KOPT-K1 (cell line): ENCODE measurements around the gene RAB1B.

ENCODE experiments used
- H3K27ac ChIP-seq: fragments of 200-600 bp; sonication (generic); 2 replicates; pipeline ENCODE4 v1.5.1; 2016; ENCODE audit warnings: antibody characterized with exemption, mild to moderate bottlenecking, low read depth, low read length; ENCODE audit not compliant: poor library complexity, severe bottlenecking
- H3K36me3 ChIP-seq: fragments of 200-600 bp; sonication (generic); 2 replicates; pipeline ENCODE4 v1.5.1; 2017; ENCODE audit warnings: antibody characterized with exemption, mild to moderate bottlenecking, low read length, moderate library complexity; ENCODE audit not compliant: insufficient read depth
- H3K9me3 ChIP-seq: fragments of 200-600 bp; sonication (generic); 2 replicates; pipeline ENCODE4 v1.5.1; 2017; ENCODE audit warnings: antibody characterized with exemption, low read length, mild to moderate bottlenecking; ENCODE audit not compliant: insufficient read depth, poor library complexity, severe bottlenecking

RAB1B gene

DNA sequence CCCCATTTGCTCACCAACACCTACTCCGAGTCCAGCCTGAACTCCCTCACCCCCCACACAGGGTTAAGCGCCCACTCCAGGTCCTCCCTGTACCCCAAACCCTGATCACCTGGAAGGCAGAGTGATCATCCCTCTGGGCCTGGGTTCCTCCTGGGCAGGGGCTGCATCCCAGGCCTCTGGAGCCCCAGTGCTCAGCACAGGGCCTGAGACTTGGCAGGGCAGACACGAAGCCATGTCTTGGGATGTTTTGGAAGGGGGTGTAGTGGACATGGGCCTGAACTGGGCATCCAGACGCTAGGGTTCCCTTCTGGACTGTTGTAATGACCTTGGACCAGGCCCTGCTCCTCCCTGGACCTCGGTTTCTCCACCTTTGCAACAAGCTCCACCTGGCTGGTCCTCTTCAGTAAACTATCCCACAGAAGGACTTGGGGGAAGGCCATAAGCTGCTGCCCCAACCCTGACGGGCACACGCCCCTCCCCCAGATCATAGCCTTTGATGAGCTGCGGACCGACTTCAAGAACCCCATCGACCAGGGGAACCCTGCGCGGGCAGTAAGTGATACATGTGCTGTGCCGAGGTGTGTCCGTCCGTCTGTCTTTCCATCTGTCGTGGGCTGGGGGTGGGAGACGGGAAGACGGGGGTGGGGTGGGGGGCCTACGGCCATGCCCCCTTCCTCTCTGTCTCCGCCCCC is 13.5 kb downstream of the RAB1B start:
- peaks cover 13% of the 10 kb centered on the region; the same call in 1 of the 2 replicates for H3K36me3 ChIP-seq
- no peak overlapping the region for H3K27ac ChIP-seq
- H3K9me3 ChIP-seq: no peaks in the 10 kb centered on the region

GRCh38 chr11:66282468-66283455 is 14.3 kb downstream of the RAB1B start:
- Histone ChIP-seq H3K9me3 (no peaks in the 10 kb centered on the region), H3K36me3 (peaks cover 13% of the 10 kb centered on the region; the same call in 1 of the 2 replicates), H3K27ac (no peak overlapping the region)

DNA sequence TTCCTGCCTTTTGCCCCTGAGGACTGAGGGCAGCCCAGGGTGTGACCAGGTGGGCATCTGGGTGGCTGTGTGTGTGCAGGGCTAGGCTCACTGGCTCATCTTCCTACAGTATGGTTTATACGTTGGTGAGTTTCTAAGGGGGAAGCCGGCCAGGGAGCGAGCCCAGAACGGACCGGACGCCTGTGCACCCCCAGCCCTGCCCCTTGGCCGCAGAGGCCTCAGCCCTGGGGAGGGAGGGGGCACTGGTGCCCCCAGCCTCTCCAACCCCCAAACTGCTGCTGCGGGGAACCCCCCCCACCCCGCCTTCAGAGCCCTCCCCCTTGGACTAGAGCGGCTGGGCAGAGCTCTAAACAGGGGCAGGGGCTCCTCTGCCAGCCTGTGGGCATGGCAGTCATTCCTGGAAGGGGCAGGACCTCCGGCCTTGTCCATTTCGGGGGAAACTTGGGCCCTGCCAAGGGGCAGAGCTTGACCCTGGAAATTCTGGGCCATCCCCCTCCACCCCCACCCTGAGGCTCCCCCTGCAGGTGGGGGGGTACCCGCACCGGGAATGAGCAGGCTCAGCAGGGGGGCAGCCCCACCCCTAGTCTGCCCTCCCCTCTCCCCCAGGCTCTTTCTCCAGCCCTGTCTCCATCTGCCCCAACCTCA is 15.1 kb downstream of the RAB1B start:
- Histone ChIP-seq H3K9me3 (no peaks in the 10 kb centered on the region), H3K27ac (no peak overlapping the region), H3K36me3 (peaks cover 13% of the 10 kb centered on the region; the same call in 1 of the 2 replicates)

DNA sequence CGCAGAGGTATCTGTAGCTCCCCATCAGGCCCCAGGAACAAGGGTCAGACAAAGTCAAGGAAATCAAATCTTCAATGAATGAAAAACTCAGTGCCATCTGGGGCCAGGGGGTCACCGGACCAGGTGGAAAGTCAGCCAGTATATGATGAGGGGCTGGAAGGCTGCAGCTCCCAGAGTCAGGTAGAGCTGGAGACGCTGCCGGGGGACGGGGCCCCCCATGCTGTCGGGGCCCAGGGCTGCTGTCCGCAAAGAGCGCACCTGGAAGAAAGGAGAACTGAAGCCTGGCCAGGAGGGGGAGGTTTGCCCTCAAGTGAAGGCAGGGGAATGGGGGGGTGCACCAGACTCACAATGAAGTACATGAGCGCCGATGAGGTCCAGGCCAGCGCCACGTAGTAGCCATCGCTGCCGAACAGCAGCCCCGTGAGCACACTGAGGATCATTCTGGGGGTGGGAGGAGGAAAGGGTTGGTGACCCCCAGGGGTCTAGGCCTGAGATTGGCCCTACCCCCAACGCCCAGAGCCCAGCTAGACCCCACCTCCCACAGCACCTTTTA is 16.2 kb downstream of the RAB1B start:
- Histone ChIP-seq H3K9me3 (no peaks in the 10 kb centered on the region), H3K36me3 (peaks cover 13% of the 10 kb centered on the region; the same call in 1 of the 2 replicates), H3K27ac (no peak overlapping the region)

DNA sequence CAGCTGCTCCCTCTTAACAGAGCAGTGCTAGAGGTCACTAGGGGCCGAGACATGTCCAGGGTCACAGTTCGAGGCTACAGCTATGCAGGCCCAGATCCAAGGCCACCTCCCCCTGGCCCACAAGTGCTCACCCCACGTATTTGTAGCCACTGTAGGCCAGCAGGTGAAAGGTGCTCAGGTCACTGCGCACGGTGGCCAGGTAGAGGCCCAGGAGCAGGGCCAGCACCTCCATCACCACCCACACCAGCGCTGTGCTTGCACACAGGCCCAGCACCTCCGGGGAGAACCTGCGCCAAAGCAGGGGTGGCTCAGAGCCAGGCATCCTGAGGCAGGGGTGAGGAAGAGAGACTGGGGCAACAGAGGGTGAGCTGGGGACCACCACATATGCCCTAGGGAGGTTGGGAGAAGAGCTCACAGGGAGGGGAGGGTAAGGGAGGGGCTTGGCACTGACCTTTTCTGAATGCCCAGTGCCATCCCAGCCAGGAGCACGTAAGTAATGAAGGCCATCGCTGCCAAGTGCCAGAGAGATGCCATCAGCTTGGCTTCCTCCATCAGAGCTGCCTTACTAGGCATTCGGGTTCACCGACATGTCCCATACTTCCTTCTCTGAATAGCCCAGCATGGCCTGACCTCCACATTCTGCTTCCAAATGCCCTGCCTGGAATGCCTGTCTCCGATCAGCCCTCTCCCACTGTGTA is 17.0 kb downstream of the RAB1B start:
- Histone ChIP-seq H3K27ac (no peak overlapping the region), H3K36me3 (peaks cover 13% of the 10 kb centered on the region; the same call in 1 of the 2 replicates), H3K9me3 (no peaks in the 10 kb centered on the region)

GRCh38 chr11:66286699-66287098 is 18.3 kb downstream of the RAB1B start:
- no peak overlapping the region for H3K27ac ChIP-seq
- peaks cover 13% of the 10 kb centered on the region; the same call in 1 of the 2 replicates for H3K36me3 ChIP-seq
- no peaks in the 10 kb centered on the region for H3K9me3 ChIP-seq

DNA sequence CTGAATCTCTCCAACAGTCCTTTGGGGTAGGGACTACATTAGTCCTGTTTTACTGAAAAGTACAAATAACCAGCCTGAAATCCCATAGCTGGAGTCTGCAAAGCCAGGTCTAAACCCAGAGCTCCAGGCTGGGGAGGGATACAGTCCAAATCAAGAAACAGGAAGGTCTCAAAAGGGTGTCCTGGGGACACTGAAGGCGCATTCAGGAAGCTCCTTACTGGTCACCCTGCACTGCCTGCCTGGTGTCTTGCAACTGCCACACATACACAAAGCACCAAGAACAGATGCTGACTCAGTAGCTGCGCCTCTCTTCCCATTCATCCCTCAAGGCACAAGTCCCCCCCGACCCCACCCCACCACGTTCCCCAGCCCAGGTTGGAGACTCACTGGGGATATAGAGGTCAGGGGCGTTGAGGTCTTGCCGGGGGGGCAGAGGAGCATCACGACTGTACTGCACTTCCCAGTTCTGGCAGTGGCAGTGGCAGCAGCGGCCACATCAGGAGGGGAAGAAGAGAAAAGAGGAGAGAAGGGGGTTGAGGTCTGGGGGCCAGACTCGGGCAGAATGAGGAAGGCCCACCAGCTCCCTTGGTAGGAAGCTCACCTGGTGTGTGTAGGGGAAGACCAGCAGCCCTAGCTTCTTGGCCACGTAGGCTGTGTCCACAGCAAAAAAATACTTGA is 18.9 kb downstream of the RAB1B start:
- Histone ChIP-seq H3K36me3 (peaks cover 13% of the 10 kb centered on the region; the same call in 1 of the 2 replicates), H3K9me3 (no peaks in the 10 kb centered on the region), H3K27ac (peak overlapping the region; percentile 69)

DNA sequence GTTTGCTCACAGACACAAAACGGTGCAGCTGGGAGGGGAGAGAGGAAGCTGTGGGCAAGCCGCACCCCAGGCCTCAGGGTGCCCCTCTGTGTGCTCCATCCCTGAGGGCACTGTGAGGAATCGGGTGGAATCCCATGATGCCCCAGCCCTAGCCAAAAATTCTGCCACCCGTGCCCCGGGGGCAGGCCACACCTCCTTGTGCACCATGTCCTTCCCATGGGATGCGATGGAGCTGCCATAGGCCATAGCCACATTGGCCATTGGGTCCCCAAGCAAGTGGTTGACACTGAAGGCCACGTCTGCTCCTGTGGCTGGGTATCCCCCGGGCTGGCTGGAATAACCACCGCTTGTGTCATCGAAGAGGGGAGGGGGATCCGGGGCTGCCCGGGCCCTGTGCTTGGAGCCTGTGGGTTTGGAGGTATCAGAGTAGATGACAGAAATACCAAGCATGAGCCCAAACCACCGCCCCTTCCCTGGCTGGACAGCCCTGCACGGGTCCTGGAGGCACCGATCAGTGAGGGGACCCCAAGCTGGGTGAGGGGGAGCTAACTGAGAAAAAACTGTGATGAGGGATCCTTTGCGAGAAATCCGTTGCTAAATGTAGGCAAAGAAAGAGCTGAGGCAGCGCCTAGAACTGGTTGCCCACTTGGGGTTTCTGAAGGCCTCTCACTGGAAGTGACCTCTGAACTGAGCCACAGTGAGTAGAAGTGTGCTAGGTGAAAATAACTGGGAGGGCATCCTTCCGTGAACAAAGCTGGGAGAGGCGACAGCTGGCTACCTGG is 19.6 kb downstream of the RAB1B start:
- Histone ChIP-seq H3K27ac (peak overlapping the region; percentile 69), H3K9me3 (no peaks in the 10 kb centered on the region), H3K36me3 (peaks cover 13% of the 10 kb centered on the region; the same call in 1 of the 2 replicates)

GRCh38 chr11:66288671-66289547 is 20.5 kb downstream of the RAB1B start, which contains the start of gene YIF1A:
YIF1A (minus strand) TSS chr11:66289143; CDS start chr11:66288985, 158 bp downstream.
- no peaks in the 10 kb centered on the region for H3K9me3 ChIP-seq
- peaks cover 13% of the 10 kb centered on the region; the same call in 1 of the 2 replicates for H3K36me3 ChIP-seq
- peak within 1 kb of the TSS; percentile 69 for H3K27ac ChIP-seq

- peaks cover 8% of the 10 kb centered on the region; the same call in 1 of the 2 replicates for H3K36me3 ChIP-seq
- no peaks in the 10 kb centered on the region for H3K9me3 ChIP-seq
- H3K27ac ChIP-seq: peak overlapping the region; percentile 39
These were observed 21.3 kb downstream of the RAB1B start for GRCh38 chr11:66289548-66290329.

DNA sequence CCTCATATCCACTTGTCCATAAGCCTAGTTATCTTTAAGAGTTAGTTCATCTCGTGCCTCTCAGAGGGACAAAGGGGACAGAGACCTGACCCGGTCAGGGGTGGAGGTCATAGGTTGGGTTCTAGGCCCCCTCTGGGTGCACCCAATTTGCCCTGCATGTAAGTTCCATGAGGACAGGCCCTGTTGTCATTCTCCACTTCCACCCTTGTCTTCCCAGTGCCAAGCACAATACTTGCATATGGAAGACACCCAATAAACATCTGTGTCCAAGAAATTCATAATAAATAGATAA is 21.8 kb downstream of the RAB1B start:
- Histone ChIP-seq H3K27ac (no peak overlapping the region), H3K9me3 (no peaks in the 10 kb centered on the region), H3K36me3 (peaks cover 3% of the 10 kb centered on the region; the same call in 1 of the 2 replicates)

GRCh38 chr11:66291303-66291705 is 22.9 kb downstream of the RAB1B start:
- Histone ChIP-seq H3K27ac (no peak overlapping the region), H3K36me3 (no peaks in the 10 kb centered on the region), H3K9me3 (no peaks in the 10 kb centered on the region)
